Fibroblast of skin of right quadriceps (primary cell): ENCODE data around the gene TMEM132E.
"Not testable (repeated sequence)": the region's sequence is repeated elsewhere in the genome, so short reads cannot be mapped to it uniquely, and the experiment has no call there.

Experiments
- DNase-seq: peaks from one replicate; pipeline ENCODE4 v3.0.0-alpha.2; 2013

The TMEM132E gene, protein sequence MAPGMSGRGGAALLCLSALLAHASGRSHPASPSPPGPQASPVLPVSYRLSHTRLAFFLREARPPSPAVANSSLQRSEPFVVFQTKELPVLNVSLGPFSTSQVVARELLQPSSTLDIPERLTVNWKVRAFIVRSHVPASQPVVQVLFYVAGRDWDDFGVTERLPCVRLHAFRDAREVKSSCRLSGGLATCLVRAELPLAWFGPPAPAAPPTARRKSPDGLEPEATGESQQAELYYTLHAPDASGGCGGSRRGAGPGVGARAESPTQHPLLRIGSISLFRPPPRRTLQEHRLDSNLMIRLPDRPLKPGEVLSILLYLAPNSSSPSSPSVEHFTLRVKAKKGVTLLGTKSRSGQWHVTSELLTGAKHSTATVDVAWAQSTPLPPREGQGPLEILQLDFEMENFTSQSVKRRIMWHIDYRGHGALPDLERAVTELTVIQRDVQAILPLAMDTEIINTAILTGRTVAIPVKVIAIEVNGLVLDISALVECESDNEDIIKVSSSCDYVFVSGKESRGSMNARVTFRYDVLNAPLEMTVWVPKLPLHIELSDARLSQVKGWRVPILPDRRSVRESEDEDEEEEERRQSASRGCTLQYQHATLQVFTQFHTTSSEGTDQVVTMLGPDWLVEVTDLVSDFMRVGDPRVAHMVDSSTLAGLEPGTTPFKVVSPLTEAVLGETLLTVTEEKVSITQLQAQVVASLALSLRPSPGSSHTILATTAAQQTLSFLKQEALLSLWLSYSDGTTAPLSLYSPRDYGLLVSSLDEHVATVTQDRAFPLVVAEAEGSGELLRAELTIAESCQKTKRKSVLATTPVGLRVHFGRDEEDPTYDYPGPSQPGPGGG (N-terminal part only)

DNA sequence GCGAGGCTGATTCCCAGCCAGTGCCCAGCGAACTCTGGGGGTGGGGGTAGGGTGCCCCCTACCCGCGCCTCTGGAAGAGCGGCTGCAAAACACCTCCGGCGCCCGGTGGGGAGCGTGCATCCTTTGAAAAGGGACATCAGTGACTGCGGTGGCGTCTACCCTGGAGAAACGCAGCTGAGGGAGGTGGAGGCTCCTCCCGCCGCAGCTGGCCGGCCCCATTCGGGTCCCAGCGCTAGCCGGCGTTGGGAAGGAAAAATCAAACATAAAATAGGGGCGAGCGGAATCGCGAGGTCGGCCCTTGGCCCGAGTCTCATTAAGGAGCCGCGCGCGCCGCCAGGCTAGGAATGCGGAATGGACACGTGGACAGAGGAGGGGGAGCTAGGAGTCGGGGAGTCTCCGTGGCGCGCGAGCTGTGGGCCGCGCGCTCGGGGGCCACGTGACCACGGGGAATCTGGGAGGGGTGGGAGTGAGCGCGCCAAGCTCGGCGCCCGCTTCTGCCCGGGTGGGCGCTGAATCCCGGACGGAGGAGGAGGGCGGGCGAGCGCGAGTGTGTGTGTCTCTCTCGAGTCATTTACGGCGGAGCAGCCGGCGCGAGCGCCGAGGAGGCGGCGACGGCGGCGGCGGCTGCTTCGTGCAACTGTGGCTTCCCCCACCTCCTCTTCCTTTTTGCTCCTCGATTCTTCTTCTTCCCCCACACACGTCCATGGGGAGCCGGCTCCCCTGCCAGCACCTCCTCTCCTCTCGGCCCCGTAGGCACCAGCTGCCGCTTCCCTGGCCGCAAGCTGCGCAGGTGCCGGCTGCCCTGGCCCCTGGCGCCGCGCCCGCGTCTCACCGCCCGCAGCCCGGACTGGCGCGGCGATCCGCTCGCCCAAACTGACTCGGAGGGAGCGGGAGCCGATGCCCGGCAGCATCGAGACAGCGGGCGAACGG, at the start of gene TMEM132E:
TSS of gene TMEM132E (plus strand) at position 566 of the 930 bp plus-strand sequence. CDS start 1,495 bp downstream, outside the sequence.
- DNase-seq = no peak

DNA sequence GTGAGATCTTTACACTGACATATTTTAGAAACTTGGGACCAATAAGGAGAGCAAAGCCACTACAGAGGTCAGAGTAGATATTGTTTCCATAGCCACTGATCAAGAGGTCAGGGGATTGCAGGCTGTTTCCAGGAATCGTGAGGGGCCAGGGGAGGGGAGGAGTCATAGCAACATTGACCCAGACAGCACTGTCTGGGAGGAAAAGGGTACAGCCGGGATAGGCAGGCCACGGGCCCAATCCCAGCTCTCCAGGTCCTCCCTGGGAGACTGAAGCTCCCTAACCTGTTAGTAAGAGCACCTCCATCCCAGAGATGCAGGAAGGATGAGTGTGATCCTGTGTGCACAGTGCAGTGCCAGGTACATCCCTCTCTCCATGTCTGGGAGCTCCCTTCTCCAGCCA, 48.5 kb upstream of the TMEM132E start:
- DNase-seq = no peak

DNA sequence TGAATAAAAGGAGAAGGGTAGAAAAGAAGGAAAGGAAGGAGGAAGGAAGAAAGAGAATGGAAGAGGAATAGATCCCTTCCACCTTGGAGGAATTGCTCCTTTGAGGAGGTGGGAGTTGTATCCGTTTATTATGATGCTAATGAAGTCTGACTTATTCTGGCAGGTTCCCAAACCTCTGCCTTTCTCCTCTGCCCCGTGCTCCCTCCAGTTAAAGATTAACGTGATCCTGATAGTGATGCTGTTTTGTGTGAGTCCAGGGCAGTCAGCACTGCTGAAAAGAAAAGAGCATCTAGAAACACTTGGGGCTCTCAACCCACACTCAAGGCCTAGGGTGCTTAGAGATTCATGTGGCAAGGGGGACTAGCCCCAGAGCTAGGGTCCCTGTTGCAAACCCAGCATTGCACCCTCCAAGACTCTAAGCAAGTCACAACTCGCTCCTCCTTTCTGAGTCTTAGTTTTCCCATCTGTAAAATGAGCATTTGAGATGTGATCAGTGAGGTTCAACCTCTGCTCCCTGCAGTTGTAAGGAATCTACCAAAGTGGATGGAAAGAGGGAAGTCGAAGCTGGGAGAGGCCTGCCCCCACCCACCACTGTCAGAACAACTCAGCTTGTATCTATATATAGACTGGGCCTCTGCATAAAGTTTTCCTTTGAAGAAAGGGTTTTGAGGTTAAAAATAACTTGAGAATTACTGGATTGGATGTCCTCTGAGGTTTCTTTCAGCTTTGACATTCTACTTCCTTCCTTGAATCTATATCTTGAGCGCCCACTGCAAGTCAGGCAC, 46.9 kb upstream of the TMEM132E start:
- DNase-seq = no peak

DNA sequence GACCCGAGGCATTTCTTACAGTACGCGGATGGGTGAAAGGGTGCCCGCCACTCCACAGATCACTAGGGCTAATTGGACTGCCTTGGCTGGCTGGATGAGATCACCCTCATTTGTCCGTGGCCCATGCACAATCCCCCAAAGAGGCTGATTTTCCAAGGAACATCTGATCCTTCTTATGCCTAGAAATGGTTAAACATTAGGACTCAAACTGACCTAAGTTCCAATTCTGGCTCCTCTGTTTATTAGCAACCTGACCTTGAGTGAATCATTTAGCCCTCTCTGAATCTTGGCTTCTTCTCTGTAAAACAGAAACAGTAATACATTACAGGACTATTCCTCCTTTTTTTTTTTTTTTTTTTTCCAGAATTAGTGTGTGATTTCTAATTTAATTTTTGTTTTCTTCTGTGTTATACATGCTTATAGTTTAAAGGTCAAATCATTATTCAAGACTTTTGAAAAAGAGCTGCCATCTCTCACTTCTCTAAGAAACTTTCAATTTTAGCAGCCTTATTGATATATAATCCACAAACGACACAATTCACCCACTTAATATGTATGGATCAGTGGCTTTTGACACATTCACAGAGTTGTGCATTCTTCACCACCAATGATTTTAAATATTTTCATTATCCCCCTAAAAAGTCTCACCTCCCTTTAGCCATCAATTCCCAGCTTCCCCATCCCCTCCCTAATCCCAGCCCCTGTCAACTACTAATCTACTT, 45.4 kb upstream of the TMEM132E start:
- no peak for DNase-seq

DNA sequence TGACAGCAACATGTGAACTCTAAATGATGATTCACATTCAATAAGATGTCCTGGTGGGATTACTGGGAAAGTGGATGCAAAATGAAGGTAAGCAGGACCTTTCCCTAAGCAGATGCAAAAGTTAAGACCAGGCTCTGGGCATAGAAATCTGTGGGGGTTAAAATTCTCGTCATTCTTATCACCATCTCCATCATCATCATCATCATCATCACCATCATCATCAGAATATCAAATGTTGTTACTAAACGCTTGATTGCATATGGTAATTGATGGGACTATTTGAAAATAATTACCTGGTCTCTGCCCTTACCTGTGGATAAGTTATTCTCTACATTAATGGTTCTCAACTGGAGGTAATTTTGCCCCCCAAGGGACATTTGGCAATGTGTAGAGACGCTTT, 41.9 kb upstream of the TMEM132E start:
- no peak for DNase-seq

DNA sequence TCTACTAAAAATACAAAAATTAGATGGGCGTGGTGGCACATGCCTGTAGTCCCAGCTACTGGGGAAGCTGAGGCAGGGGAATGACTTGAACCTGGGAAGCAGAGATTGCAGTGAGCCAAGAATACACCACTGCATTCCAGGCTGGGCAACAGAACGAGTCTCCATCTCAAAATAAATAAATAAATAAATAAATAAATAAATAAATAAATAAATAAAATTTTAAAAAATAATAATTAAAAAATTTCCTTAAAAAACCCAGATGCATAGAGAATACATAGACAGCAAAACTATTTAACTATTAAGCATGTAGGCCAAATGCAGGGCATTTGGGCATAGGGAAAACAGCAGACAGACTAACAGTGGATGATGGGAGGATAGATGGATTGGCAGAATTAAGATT, 40.8 kb upstream of the TMEM132E start:
- DNase-seq = not testable (repeated sequence)

DNA sequence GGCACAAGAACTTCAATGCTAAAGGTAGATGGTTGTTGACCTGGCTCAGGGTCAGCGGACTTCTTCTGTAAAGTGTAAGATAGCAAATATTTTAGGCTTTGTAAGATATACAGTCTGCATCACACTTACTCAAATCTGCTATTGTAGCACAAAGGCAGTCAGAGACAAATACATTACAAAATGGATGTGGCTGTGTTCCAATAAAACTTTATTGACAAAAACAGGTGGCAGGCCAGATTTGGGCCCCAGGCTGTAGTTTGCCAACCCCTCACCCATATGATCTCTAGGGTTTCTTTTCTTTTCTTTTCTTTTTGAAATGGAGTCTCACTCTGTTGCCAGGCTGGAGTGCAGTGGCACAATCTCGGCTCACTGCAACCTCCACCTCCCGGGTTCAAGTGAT, 39.5 kb upstream of the TMEM132E start:
- no peak for DNase-seq

DNA sequence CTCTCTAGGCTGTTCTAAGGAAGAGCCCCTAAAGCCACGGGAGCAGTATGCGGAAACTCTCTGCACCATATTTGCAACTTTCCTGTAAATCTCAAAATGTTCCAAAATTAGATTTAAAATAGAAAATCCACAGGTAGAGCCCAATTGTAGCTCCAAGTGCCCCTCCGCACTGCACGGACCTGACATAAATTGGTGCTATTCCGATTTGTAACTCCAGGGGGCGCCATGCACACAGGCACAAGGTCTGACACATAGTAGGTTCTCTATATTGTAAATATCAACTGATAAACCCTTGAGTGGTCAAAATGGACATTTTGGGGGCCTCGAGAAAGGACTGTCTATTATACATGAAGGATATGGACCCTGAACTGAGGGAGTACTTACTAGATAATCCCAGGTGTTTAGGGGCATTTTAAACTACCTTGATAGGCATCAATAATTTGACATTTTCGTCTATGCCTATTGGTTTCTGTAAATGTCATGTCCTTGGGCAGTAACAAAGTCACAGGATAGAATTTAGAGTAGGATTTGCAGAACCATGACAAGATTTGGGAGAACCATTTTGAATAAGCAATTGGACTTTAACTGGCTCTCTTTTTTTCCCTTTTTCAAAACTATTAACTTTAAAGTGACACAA, 36.6 kb upstream of the TMEM132E start:
- peak; percentile 6 for DNase-seq

DNA sequence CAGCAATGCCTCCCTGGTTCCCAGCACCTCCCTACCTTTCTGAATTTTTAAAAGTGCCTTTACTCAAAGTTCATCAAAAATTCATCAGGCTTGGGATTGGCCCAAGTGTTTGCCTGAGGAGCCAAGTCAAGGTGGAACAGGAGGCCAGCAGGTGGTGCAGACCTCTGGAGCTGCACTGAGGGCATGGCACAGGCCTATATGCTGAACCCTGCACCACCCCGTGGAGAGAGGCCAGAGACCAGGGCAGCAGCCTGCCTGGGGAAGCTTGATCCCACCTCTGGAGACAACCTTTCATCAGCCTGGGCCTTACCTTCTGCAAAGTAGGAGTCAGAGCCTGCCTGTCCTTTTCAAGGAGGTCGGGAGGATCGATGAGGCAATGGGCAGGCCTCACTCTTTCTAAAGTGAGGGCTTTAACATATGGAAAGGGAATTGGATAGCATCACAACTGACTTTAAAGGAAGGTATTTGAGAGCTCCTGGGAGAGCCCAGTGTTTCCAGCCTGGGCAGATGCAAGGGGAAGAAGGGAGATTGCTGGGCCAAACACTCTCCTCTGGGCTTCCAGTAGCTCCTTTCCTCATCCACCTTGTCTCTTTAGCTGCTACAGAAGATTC, 31.8 kb upstream of the TMEM132E start:
- no peak for DNase-seq

DNA sequence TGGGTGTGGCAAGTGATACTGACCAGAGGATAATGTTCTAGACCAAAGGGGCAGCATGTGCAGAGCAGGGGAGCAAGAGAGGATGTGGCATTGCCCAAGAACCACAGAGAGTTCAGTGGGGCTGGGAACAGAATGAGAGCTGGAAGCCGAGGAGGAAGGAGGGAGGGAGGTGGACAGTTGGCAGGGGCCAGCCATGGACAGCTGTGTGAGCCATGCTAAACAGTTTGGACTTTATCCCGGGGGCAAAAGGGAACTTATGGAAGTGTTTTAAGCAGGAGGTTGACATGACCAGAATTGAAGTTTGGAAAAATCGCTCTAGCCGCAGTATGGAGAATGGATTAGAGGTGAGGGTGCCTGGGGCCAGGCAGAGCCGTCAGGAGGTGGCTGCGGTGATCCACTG, 29.4 kb upstream of the TMEM132E start:
- no peak for DNase-seq

DNA sequence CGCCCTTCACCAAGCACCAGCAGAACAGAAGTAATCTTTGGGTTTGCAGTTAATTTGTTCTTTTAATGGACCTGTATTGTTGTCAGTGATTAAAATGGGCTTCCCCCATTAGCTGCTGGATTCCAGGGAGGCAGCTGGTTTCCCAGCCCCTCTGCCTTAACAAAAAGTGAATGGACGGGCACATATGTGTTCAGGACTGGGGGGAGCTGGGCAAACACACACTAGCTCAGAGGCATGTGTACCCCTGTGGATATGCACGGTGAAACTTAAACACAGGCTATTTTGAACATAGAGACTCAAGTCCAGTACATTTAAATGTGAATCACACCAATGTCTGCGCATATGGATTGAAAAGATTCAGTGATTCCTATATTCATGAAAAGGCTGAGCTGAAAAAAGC, 25.5 kb upstream of the TMEM132E start:
- DNase-seq = no peak

DNA sequence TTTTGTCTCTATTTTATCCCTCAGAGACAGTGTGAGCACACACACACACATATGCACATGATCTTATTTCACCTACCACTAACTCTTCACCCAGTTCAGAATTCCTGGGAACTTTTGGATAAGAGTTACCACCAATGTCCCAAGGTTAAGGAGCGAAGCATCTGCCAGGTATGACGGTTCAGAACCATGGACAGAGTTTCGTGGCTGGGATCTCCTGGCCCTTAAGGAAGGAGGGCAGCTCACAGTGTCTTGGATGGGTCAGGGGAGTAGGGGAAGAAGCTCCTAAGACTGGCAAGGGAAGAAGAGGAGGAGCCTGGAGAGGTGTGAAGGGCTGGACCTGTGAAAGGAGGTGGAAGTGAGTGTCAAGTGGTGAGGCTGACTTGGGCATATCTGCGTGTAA, 23.0 kb upstream of the TMEM132E start:
- peak; percentile 11 for DNase-seq

DNA sequence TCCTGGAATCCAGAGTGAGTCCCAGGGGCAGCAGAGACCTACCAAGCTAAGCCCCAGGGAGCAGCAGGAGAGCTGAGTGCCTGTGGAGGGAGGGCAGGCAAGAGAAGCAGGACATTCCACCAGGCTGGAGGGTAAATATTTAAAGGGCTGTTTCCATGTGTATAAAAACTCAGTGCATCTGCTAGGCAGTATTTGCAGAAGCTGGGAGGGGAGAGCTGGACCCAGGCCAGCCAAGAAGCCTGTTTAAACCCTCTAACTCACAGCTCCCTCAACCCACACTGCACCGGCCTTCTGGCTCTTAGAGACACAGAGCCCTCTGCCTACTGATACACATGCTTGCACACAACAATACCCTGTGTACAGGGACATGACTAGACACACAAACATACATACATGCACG, 22.5 kb upstream of the TMEM132E start:
- no peak for DNase-seq

DNA sequence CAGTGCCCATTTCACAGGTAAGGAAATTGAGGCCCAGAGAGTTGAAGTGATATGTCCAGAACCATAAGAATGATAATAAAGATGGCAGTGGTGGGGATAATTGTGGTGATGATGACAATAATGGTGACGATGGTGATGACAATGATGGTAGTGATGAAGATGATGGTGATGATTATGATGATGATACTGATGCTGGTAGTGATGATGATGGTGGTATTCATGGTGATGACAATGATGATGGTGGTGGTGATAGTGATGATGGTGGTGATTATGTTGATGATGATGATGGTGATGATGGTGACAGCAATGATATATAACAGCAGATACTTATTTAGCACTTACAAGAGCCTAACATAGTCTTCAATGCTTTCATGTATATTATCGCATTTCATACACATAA, 18.1 kb upstream of the TMEM132E start:
- no peak for DNase-seq

DNA sequence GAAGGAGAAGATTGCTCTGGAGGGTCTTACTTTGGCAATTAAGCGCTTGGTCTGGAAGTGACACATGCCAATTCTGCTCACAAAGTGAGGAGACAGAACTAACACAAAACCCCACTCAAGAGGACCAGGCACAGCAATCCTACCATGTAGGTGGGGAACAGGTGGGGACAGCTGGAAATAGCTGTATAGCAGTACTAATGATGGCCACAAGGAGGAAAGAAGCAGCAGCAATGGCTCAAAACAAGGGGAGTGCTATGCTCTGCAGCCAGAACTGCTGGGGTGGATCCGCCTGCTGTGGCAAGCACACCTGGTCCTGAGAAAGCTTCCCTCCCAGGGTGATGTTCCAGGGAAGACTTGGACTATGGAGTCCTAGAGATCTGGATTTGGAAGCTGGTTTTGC, 17.0 kb upstream of the TMEM132E start:
- DNase-seq = no peak

DNA sequence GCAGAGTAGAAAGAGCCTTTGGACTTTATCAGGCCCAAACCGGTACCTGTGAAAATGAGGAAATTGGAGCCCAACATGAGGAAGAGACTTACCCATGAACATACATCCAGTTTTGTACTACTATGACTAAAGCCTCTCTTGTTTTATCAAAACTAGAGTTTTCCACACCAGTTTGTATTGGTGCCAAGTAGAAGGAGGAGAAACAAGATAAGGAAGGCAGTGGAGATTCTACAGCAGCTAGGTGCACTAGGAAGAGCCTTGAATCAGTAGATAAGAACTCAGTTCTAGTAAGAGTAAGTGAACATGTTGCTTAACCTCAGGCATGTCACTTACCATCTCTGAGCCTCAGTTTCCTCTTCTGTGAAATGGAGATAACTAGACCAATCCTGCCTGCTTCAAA, 13.7 kb upstream of the TMEM132E start:
- no peak for DNase-seq

DNA sequence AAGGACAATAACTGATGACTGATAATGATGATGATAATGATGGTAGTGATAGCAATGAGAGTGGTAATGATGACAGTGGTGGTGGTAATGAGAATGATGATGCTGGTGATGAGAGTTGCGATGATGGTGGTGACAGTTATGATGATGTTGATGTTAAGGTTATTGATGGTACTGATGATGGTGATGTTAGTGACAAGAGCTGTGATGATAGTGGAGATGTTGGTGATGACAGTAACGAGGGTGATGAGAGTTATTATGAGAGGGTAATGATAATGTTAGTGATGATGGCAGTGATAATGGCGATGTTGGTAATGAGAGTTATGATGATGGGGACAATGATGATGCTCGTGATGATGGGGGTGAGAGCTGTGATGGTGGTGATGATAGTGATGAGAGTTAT, 13.2 kb upstream of the TMEM132E start:
- no peak for DNase-seq

DNA sequence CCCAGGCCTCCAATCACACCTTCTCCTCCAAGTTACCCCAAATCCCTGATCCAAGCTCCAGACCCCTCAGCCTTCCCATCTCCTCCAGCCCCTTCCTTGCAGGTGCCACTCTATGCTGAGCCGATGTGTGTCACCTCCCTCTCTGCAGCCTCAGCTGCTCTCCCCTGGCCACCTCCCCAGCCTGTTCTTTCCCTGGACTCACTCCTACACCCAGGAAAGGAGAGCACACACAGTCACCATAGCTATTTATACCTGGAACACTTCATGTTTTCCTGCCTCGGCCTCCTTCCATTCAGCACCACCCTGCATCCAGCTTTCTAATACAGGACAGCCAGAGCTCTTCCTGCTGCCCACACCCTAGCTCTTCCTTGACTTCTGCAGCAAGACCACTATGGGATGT, 12.5 kb upstream of the TMEM132E start:
- DNase-seq = no peak

DNA sequence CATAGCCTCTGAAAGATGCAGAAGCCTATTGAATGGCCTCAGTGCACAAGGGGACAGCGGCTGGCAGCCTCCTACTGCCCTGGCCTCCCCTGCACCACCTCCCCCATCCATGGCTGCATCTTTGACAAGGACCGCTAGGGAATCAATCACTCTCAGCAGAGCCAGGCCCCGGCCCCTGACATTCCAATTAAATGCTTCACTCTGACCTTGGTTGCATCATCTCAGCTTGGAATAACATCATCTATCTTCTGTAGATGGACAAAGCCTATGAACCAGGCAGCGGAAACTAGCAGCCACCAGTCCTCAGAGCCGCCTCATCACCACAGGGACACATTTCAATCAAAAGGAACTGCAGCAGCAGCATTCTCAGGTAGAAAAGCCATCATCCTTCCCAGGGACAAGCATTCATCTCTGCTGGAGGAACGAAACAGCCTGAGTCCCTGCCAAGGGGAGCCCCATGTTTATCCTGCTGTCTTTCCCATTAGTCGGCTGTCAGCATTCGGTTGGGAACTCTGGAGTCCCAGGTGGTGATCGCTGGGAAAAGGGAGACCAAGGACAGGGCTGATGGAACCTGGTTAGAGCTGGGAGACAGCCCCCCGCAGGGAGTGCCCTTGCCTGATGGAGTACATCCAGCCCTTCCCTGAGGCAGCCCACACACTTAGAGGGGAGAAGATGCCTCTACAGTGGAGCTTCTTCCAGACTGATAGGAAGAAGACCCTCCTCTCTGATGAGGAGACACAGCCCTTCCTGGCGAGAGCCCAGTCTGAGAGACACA, 11.5 kb upstream of the TMEM132E start:
- DNase-seq = peak; percentile 10

DNA sequence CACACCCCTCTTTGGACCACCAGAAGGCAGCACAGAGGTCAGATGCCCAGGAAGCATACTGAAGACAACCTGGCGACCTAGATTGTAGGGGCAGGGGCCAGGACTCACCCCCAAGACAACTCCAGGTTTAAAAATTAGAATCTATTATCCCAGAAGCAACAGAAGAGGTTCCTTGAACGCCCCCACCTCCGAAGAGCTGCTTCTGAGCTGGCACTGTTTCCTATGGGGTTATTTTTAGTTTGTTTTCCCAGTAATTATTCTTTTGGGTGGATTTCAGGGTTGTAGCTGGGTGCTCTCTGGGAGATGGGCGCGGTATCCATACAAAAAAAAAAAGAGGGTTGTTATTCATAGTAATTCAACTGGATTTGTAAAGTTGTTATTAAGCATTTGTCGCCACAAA, 10.4 kb upstream of the TMEM132E start:
- DNase-seq = no peak
